H1 (cell line): Measurements from ENCODE around the gene ZNF425. TPM values are rescaled to one million over a fixed set of nuclear protein-coding genes. Genes with fewer than 3 reads are reported as not detected.
"Not testable (repeated sequence)": the region's sequence is repeated elsewhere in the genome, so short reads cannot be mapped to it uniquely, and the experiment has no call there.

ENCODE experiments used
- CTCF ChIA-PET: fragments of 300-600 bp; sonication (Branson Sonifier 250); formaldehyde crosslinking; loops from one replicate; lab custom pipeline; 2021; ENCODE audit not compliant: partially characterized antibody; lab: Charles Lee
- POLR2A ChIA-PET: fragments of 300-600 bp; sonication (Branson Sonifier 250); formaldehyde crosslinking; loops from one replicate; lab custom pipeline; 2021; ENCODE audit warnings: inconsistent platforms; ENCODE audit not compliant: partially characterized antibody; lab: Charles Lee
- DNase-seq, 2 experiments: peaks; one replicate each; pipeline versions ENCODE4 v3.0.0 to v3.0.0-alpha.2; 2010 to 2022; ENCODE audit warnings: low spot score in 2 of 2, low read depth in 1 of 2, mixed read lengths in 1 of 2
- FAIRE-seq: peaks from 2 replicates; lab custom pipeline; 2011; peaks lifted over from hg19 to GRCh38; lab: Jason Lieb, UNC
- H2AFZ ChIP-seq: 2 replicates; pipeline ENCODE4 v1.8.1; 2012; ENCODE audit warnings: low read length, inconsistent platforms
- H2AK5ac ChIP-seq: 2 replicates; pipeline ENCODE4 v1.6.1; 2013; ENCODE audit warnings: low read depth, low read length
- H2BK120ac ChIP-seq: replicated peaks from 2 replicates; pipeline ENCODE3; 2013; ENCODE audit warnings: low read depth, low read length, inconsistent platforms
- H2BK12ac ChIP-seq: 2 replicates; pipeline ENCODE4 v1.6.1; 2013; ENCODE audit warnings: low read depth, low read length
- H2BK15ac ChIP-seq: 2 replicates; pipeline ENCODE4 v1.6.1; 2013; ENCODE audit warnings: low read length
- H2BK20ac ChIP-seq: 2 replicates; pipeline ENCODE4 v1.6.1; 2013; ENCODE audit warnings: low read length
- H2BK5ac ChIP-seq: 2 replicates; pipeline ENCODE4 v1.6.1; 2013; ENCODE audit warnings: low read depth, low read length
- H3K14ac ChIP-seq: 2 replicates; pipeline ENCODE4 v1.6.1; 2013; ENCODE audit warnings: inconsistent platforms; ENCODE audit not compliant: insufficient read length
- H3K18ac ChIP-seq: 2 replicates; pipeline ENCODE4 v1.6.1; 2013; ENCODE audit warnings: low read length; ENCODE audit errors: extremely low read depth
- H3K23ac ChIP-seq: 2 replicates; pipeline ENCODE4 v1.6.1; 2013; ENCODE audit warnings: inconsistent platforms; ENCODE audit not compliant: insufficient read length
- H3K23me2 ChIP-seq: 2 replicates; pipeline ENCODE4 v1.6.1; 2013; ENCODE audit warnings: low read depth, low read length
- H3K27ac ChIP-seq: 2 replicates; pipeline ENCODE4 v1.6.1; 2011; ENCODE audit warnings: low read depth, low read length, inconsistent platforms
- H3K27me3 ChIP-seq, 4 experiments: replicated peaks in 1 of 4; 1 replicate in 1 of 4; 2 replicates in 3 of 4; pipeline versions ENCODE4 v1.6.1 to v1.8.1; 2011 to 2013; ENCODE audit warnings: low read length in 3 of 4, mild to moderate bottlenecking in 3 of 4, inconsistent platforms in 2 of 4, mixed read lengths in 2 of 4, moderate library complexity in 1 of 4; ENCODE audit not compliant: control insufficient read depth in 3 of 4, insufficient read depth in 3 of 4; ENCODE audit errors: extremely low read depth in 1 of 4
- H3K36me3 ChIP-seq, 4 experiments: 2 replicates each; pipeline versions ENCODE4 v1.6.1 to v1.8.1; 2011 to 2013; ENCODE audit warnings: mild to moderate bottlenecking in 4 of 4, low read length in 3 of 4, moderate library complexity in 2 of 4, control low read depth in 1 of 4, inconsistent platforms in 1 of 4; ENCODE audit not compliant: insufficient read depth in 4 of 4, control insufficient read depth in 2 of 4
- H3K4ac ChIP-seq: replicated peaks from 2 replicates; pipeline ENCODE3; 2013; ENCODE audit warnings: low read length, low read depth, mixed read lengths, inconsistent platforms; ENCODE audit not compliant: insufficient read length
- H3K4me1 ChIP-seq, 4 experiments: replicated peaks in 1 of 4; 1 replicate in 1 of 4; 2 replicates in 3 of 4; pipeline versions ENCODE4 v1.6.1 to v1.8.1; 2011 to 2013; ENCODE audit warnings: low read length in 3 of 4, inconsistent platforms in 2 of 4, mixed read lengths in 1 of 4; ENCODE audit not compliant: insufficient read depth in 4 of 4, control insufficient read depth in 3 of 4
- H3K4me2 ChIP-seq, 2 experiments: 2 replicates each; pipeline versions ENCODE4 v1.6.1 to v1.8.1; 2011 to 2013; ENCODE audit warnings: low read depth in 2 of 2, low read length in 2 of 2, control low read depth in 1 of 2, inconsistent platforms in 1 of 2, mild to moderate bottlenecking in 1 of 2; ENCODE audit not compliant: insufficient read depth in 1 of 2
- H3K4me3 ChIP-seq, 4 experiments: fragments of 200-600, 300-600 bp in 1 of 4; sonication (generic), shearing (Covaris generic), sonication (Bioruptor Twin) in 1 of 4; 2 replicates each; pipeline versions ENCODE4 v1.5.1 to v1.8.1; 2011 to 2016; ENCODE audit warnings: low read length in 4 of 4, low read depth in 3 of 4, control low read depth in 2 of 4, inconsistent platforms in 2 of 4, mild to moderate bottlenecking in 2 of 4, mixed read lengths in 1 of 4, moderate library complexity in 1 of 4; ENCODE audit not compliant: insufficient read depth in 2 of 4; ENCODE audit errors: extremely low read depth in 1 of 4
- H3K56ac ChIP-seq: replicated peaks from 2 replicates; pipeline ENCODE3; 2013; ENCODE audit warnings: low read depth, mild to moderate bottlenecking, mixed read lengths, low read length, inconsistent platforms; ENCODE audit not compliant: insufficient read length
- H3K79me1 ChIP-seq: 2 replicates; pipeline ENCODE4 v1.6.1; 2013; ENCODE audit warnings: low read depth, low read length, control low read depth
- H3K79me2 ChIP-seq, 2 experiments: 2 replicates each; pipeline versions ENCODE4 v1.6.1 to v1.8.1; 2012 to 2013; ENCODE audit warnings: low read length in 2 of 2, mild to moderate bottlenecking in 2 of 2, inconsistent platforms in 1 of 2; ENCODE audit not compliant: insufficient read depth in 2 of 2, control insufficient read depth in 1 of 2
- H3K9ac ChIP-seq, 4 experiments: replicated peaks in 1 of 4; 1 replicate in 1 of 4; 2 replicates in 3 of 4; pipeline versions ENCODE4 v1.6.1 to v1.8.1; 2011 to 2013; ENCODE audit warnings: low read depth in 3 of 4, low read length in 3 of 4, control low read depth in 2 of 4, mild to moderate bottlenecking in 2 of 4, moderate library complexity in 2 of 4, inconsistent platforms in 1 of 4; ENCODE audit errors: extremely low read depth in 1 of 4
- H3K9me3 ChIP-seq, 2 experiments: 2 replicates each; pipeline versions ENCODE4 v1.6.1 to v1.8.1; 2012 to 2013; ENCODE audit warnings: mild to moderate bottlenecking in 2 of 2, moderate library complexity in 2 of 2, control low read depth in 1 of 2, inconsistent platforms in 1 of 2, low read depth in 1 of 2, low read length in 1 of 2, mixed read lengths in 1 of 2; ENCODE audit not compliant: insufficient read depth in 2 of 2
- H4K20me1 ChIP-seq, 2 experiments: replicated peaks in 1 of 2; 2 replicates each; pipeline versions ENCODE3 to v1.8.1; 2011 to 2013; ENCODE audit warnings: inconsistent platforms in 2 of 2, low read length in 2 of 2, mild to moderate bottlenecking in 1 of 2; ENCODE audit not compliant: insufficient read depth in 2 of 2, control insufficient read depth in 1 of 2
- H4K5ac ChIP-seq: 2 replicates; pipeline ENCODE4 v1.6.1; 2013; ENCODE audit warnings: low read length, low read depth, mixed read lengths, inconsistent platforms; ENCODE audit not compliant: insufficient read length
- H4K8ac ChIP-seq: 2 replicates; pipeline ENCODE4 v1.8.0; 2013; ENCODE audit warnings: mild to moderate bottlenecking, moderate library complexity, low read length, inconsistent platforms; ENCODE audit not compliant: insufficient read depth; ENCODE audit errors: extremely low read depth
- H4K91ac ChIP-seq: replicated peaks from 2 replicates; pipeline ENCODE3; 2013; ENCODE audit warnings: low read length, mixed read lengths, inconsistent platforms; ENCODE audit not compliant: insufficient read length
- WGBS, 2 experiments: shearing (Covaris generic) in 1 of 2; methylation state at CpG; one replicate each; pipeline versions ENCODE4 v1.1.6 to v1.1.7; 2013 to 2015; ENCODE audit warnings: low lambda C conversion rate in 2 of 2, mixed read lengths in 2 of 2, inconsistent platforms in 1 of 2, low coverage in 1 of 2, missing lambda C conversion rate in 1 of 2; ENCODE audit not compliant: insufficient replicate concordance in 2 of 2, insufficient coverage in 1 of 2, insufficient read length in 1 of 2; ENCODE audit errors: extremely low coverage in 1 of 2, missing lambda C conversion rate in 1 of 2; 5-methylcytosine and 5-hydroxymethylcytosine counted together
- polyA plus RNA-seq, 7 experiments: library from polyadenylated mRNA; depleted of rRNA in 3 of 7; stranded (reverse) in 5 of 7; unstranded in 2 of 7; fragments of >200 nt in 5 of 7; fragments of 200-250 nt in 2 of 7; gene quantifications; 1 replicate in 5 of 7; 2 replicates in 1 of 7; 4 replicates in 1 of 7; pipeline versions ENCODE4 v1.2.1 to v1.2.3, GENCODE V29; 2011 to 2013; ENCODE audit warnings: missing spikeins in 2 of 7, mixed read lengths in 2 of 7
- total RNA-seq: library from RNA; stranded (reverse); fragmentation: NEBNext Ultra II Directional; extraction: Animal tissue kit (Norgen Biotek cat#: 25700); gene quantifications from 2 replicates; pipeline ENCODE4 v1.2.1, GENCODE V29; 2021

The ZNF425 gene
- total and polyA plus RNA-seq, 2 of the 8 experiments (the other 6 are each of a cell fraction or from before 2014, with no cell fraction given) = 3.4 to 6.1 TPM

DNA sequence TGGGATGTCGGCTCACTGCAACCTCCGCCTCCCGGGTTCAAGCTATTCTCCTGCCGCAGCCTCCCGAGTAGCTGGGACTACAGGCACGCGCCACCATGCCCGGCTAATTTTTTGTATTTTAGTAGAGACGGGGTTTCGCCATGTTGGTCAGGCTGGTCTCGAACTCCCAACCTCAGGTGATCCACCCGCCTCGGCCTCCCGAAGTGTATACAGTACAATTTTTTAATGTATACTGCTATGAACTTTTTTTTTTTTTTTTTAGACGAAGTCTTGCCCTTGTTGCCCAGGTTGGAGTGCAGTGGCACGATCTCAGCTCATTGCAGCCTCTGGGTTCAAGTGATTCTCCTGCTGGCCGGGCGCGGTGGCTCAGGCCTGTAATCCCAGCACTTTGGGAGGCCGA lies 33.9 kb downstream of the ZNF425 start:
- H3K79me2 ChIP-seq = peaks cover 0 to 25% of the 10 kb centered on the region in 2 experiments; a peak in 2 of 4 replicates
- H4K91ac ChIP-seq, H3K18ac ChIP-seq, H3K27me3 ChIP-seq, H3K14ac ChIP-seq, H2BK15ac ChIP-seq, H3K79me1 ChIP-seq, H3K4me1 ChIP-seq, H3K9me3 ChIP-seq, H3K27ac ChIP-seq, H3K23me2 ChIP-seq, H2BK20ac ChIP-seq, H3K9ac ChIP-seq, H3K4me2 ChIP-seq, H4K5ac ChIP-seq, H3K4ac ChIP-seq, H2AK5ac ChIP-seq, FAIRE-seq, H2AFZ ChIP-seq, H3K23ac ChIP-seq, H2BK120ac ChIP-seq, H4K20me1 ChIP-seq, H3K36me3 ChIP-seq, H2BK12ac ChIP-seq, H3K56ac ChIP-seq, H4K8ac ChIP-seq, H2BK5ac ChIP-seq, H3K4me3 ChIP-seq, DNase-seq: not testable (repeated sequence)
- 93% methylated on average over 19 of the region's 20 CpGs; no CpG with 5 or more reads in 1 of the 2 experiments for WGBS, 2 experiments
- ChIA-PET CTCF (interaction anchor here (0.6 to 1.9 kb wide), 5 partner anchors 21 to 87 kb away, joined by 3 to 9 read pairs (median 4); partner anchors contain the start of gene ZNF425), POLR2A (interaction anchor here (0.6 to 1.4 kb wide), 5 partner anchors 14 to 20 kb away, joined by 3 to 4 read pairs (median 3); no protein-coding TSS in a partner anchor)
